ENCODE data around the gene METTL25B.

- TF ChIP-seq POLR2A (IDR thresholded peaks at IDR 0.05) (no peak), CTCF (IDR thresholded peaks at IDR 0.05) (no peak)
These were observed 16.1 kb downstream of the METTL25B start for GRCh38 chr1:156744344-156744743.
